Prostate gland (tissue), 2 donors: ENCODE data around the gene TMEM178A. TPM values are rescaled to one million over a fixed set of nuclear protein-coding genes. Genes with fewer than 3 reads are reported as not detected.

Experiments used
- DNase-seq: peaks from one replicate; pipeline ENCODE4 v3.0.0-alpha.2; 2019; ENCODE audit warnings: low spot score
- H3K27ac ChIP-seq, 2 donors: fragments of 200-600 bp; sonication (generic); 2 replicates each; pipeline ENCODE4 v1.5.1; 2017 to 2019
- H3K27me3 ChIP-seq: fragments of 200-600 bp; sonication (generic); replicated peaks from 2 replicates; pipeline ENCODE4 v1.5.1; 2019; ENCODE audit not compliant: insufficient read depth
- H3K36me3 ChIP-seq, 2 donors: fragments of 200-600 bp; sonication (generic); 1 replicate in 1 of 2; 2 replicates in 1 of 2; pipeline versions ENCODE4 v1.5.1 to v1.8.1; 2017 to 2019
- H3K4me1 ChIP-seq: fragments of 200-600 bp; sonication (generic); replicated peaks from 2 replicates; pipeline ENCODE4 v1.5.1; 2019
- H3K4me3 ChIP-seq, 2 donors: fragments of 200-600 bp; sonication (generic); 2 replicates each; pipeline ENCODE4 v1.5.1; 2017 to 2019
- H3K9me3 ChIP-seq: fragments of 200-600 bp; sonication (generic); 2 replicates; pipeline ENCODE4 v1.5.1; 2017
- POLR2A ChIP-seq: fragments of 450-650 bp; IDR thresholded peaks from one replicate; pipeline ENCODE4 v1.6.1; 2016; ENCODE audit warnings: antibody characterized with exemption, mild to moderate bottlenecking
- POLR2AphosphoS5 ChIP-seq: sonication (generic); formaldehyde crosslinking; IDR thresholded peaks from one replicate; pipeline ENCODE4 v1.6.1; 2017; ENCODE audit warnings: antibody characterized with exemption
- WGBS: methylation state at CpG from one replicate; pipeline ENCODE4 v1.1.5; 2018; 5-methylcytosine and 5-hydroxymethylcytosine counted together
- intact Hi-C: fragments of 100-400 bp; cut with DNase I; formaldehyde crosslinking; loops from one replicate; pipeline ENCODE4 v1.14.2; 2022
- total RNA-seq, 2 donors: library from RNA; depleted of rRNA; stranded (reverse); fragments of >200 nt; gene quantifications; one replicate each; pipeline ENCODE4 v1.1.0, GENCODE V29; 2016
- TF ChIP-seq, protein P1 (sequence below), 4 experiments: fragments of 200-600 bp in 2 of 4; fragments of 450-650 bp in 2 of 4; sonication (generic) in 2 of 4; IDR thresholded peaks; 1 replicate in 3 of 4; 2 replicates in 1 of 4; pipeline ENCODE4 v1.5.1; 2016 to 2019; ENCODE audit warnings: antibody characterized with exemption in 4 of 4, mild to moderate bottlenecking in 2 of 4, moderate library complexity in 2 of 4

TMEM178A gene
- total RNA-seq, 2 donors from 2014 or later = 2.6 to 6.9 TPM

DNA sequence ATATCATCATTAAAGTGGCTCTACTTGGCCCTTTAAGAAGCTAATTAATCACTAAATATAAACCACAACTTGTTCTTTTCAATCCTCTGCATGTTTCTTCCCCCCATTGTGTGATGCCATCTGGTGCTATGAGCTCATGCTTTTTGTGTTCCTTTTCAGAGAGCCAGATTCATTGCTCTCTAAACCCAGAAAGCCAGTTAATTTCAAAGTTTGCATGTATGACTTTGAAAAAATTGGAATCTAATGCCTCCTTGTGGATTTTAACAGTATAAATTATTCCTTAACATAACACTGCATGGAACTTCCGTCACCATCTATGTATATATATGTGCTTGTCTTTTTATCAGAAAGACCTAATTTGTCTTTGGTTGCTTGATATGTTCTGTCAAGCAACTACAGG, 31.1 kb downstream of the TMEM178A start:
- DNase-seq = no peak
- no peaks in the 10 kb centered on the region for H3K4me1 ChIP-seq
- TF ChIP-seq POLR2A (no peak), POLR2AphosphoS5 (no peak)
- TF ChIP-seq, protein P1, sequence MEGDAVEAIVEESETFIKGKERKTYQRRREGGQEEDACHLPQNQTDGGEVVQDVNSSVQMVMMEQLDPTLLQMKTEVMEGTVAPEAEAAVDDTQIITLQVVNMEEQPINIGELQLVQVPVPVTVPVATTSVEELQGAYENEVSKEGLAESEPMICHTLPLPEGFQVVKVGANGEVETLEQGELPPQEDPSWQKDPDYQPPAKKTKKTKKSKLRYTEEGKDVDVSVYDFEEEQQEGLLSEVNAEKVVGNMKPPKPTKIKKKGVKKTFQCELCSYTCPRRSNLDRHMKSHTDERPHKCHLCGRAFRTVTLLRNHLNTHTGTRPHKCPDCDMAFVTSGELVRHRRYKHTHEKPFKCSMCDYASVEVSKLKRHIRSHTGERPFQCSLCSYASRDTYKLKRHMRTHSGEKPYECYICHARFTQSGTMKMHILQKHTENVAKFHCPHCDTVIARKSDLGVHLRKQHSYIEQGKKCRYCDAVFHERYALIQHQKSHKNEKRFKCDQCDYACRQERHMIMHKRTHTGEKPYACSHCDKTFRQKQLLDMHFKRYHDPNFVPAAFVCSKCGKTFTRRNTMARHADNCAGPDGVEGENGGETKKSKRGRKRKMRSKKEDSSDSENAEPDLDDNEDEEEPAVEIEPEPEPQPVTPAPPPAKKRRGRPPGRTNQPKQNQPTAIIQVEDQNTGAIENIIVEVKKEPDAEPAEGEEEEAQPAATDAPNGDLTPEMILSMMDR (IDR thresholded peaks at IDR 0.05) = peak in 3 of 4 experiments; percentile 36 to 64 (median 54)
- H3K4me3 ChIP-seq = no peak overlapping the region
- no peaks in the 10 kb centered on the region for H3K36me3 ChIP-seq
- no peaks in the 10 kb centered on the region for H3K27me3 ChIP-seq
- no peaks in the 10 kb centered on the region for H3K9me3 ChIP-seq
- 26% methylated on average over 1 of the region's 1 CpG for WGBS
- intact Hi-C loops = loop anchor here (5.0 to 10.0 kb wide), 2 partner anchors 105 to 182 kb away; no protein-coding TSS in a partner anchor
- H3K27ac ChIP-seq = no peak overlapping the region

DNA sequence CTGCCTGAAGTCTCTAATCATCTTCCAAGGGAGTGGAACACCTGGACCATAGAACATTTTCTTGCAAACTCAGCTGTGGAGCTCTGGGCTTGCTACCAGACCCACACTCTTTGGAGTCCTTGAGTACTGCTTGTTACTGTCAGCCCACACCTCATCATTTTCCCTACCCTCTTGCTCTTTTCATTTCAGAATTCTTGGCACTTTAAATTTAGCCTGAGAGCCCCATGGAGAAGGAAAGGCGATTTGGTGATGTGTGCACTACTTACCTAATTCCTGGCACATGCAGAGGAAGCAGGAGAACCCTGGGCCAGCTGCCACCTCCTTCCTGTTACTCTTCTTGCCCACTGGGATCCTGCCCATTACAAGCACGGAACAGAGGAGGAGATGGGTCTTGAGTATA, 31.7 kb downstream of the TMEM178A start:
- Histone ChIP-seq H3K27me3 (no peaks in the 10 kb centered on the region), H3K36me3 (no peaks in the 10 kb centered on the region), H3K4me3 (no peak overlapping the region), H3K9me3 (no peaks in the 10 kb centered on the region), H3K27ac (no peak overlapping the region), H3K4me1 (no peaks in the 10 kb centered on the region)
- no peak for TF ChIP-seq POLR2A
- TF ChIP-seq, protein P1 (IDR thresholded peaks at IDR 0.05) = no peak
- TF ChIP-seq POLR2AphosphoS5 = no peak
- DNase-seq = no peak
- 19% methylated on average over 2 of the region's 2 CpGs for WGBS
- intact Hi-C loops = loop anchor here (5.0 to 10.0 kb wide), 2 partner anchors 105 to 183 kb away; no protein-coding TSS in a partner anchor

DNA sequence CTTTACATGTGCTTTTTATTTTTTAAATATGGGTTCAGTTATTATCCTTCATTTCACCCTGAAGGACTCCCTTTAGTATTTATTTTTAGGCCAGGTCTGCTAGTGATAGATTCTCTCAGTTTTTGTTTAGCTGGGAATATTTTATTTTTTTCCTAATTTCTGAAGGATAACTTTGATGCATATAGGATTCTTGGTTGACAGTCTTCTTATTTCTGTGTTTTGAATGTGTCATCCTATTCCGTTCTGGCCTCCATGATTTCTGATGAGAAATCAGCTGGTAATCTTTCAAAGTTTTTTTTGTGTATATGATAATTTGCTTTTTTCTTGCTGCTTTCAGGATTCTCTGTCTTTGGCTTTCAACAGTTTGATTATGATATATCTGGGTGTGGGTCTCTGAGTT, 35.4 kb downstream of the TMEM178A start:
- no peaks in the 10 kb centered on the region for H3K4me1 ChIP-seq
- H3K27me3 ChIP-seq = no peaks in the 10 kb centered on the region
- H3K4me3 ChIP-seq = no peak overlapping the region
- no peak overlapping the region for H3K27ac ChIP-seq
- no peak for TF ChIP-seq POLR2AphosphoS5
- no peak for TF ChIP-seq POLR2A
- H3K36me3 ChIP-seq = no peaks in the 10 kb centered on the region
- intact Hi-C loops = no loop called here
- no peak for DNase-seq
- WGBS = 97% methylated on average over 1 of the region's 1 CpG
- H3K9me3 ChIP-seq = no peaks in the 10 kb centered on the region

DNA sequence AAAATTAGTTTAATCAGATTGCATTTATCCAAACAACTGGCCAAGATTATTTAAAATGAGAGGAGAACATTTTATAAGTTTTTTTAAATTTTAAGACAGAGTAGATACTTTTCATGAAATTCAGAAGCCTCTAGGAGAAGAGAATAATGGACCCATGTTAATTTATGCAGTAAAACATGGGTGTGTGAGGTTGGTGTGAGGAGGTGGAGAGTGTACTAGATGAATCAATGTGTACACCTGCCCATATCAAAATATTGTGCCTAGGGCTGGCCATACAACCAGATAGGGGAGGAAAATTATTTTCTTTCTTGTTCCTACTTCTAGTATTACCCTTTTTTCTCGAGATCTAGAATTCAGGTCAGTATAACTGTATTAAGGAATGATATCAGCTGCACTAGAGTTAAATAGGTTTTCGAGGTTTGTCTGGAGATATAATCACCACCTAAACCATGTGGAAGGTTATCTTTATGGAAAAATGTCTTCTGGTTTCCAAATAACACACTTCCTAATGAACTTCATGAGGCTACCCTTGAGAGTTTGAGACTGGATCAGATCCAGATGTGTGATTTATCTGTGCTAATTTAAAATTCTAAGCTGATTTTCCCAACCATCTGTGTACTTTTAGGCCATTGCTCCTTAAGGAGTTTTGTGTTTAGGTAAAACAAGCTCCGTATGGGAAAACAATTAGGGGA, 37.6 kb downstream of the TMEM178A start:
- DNase-seq = no peak
- no peaks in the 10 kb centered on the region for H3K4me1 ChIP-seq

DNA sequence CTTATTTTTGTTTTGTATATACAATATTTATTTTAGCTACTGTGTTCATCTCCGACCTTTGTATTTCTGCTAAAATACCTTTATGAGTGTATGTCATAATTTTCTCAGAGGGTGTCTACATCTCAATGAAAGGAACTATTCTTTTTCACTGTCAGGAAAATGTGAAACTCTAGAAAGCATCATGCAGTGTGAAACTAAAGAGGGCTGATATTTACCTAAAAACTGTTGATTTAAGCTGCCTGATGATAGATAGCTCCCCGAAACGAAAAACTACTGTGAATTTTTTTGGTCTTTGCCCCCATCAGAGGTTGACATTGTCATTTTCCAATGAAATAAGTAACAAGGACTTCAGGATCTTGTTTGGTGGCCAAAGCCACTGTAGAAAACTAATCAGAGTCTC, 38.8 kb downstream of the TMEM178A start:
- no peak for DNase-seq
- H3K4me3 ChIP-seq = no peak overlapping the region
- H3K9me3 ChIP-seq = no peaks in the 10 kb centered on the region
- intact Hi-C loops = no loop called here
- H3K27ac ChIP-seq = no peak overlapping the region
- H3K4me1 ChIP-seq = no peaks in the 10 kb centered on the region
- H3K36me3 ChIP-seq = no peaks in the 10 kb centered on the region
- H3K27me3 ChIP-seq = no peaks in the 10 kb centered on the region
- TF ChIP-seq POLR2AphosphoS5 (no peak), POLR2A (no peak)
- TF ChIP-seq, protein P1 (IDR thresholded peaks at IDR 0.05) = no peak
- 58% methylated on average over 3 of the region's 3 CpGs for WGBS

More for the DNA sequence above, 37.6 kb downstream of the TMEM178A start:
- Histone ChIP-seq H3K36me3 (no peaks in the 10 kb centered on the region), H3K27me3 (no peaks in the 10 kb centered on the region), H3K4me3 (no peak overlapping the region), H3K9me3 (no peaks in the 10 kb centered on the region), H3K27ac (no peak overlapping the region)
- WGBS = 85% methylated on average over 3 of the region's 3 CpGs
- TF ChIP-seq POLR2AphosphoS5 (no peak), POLR2A (no peak)
- TF ChIP-seq, protein P1 (IDR thresholded peaks at IDR 0.05) = no peak
- intact Hi-C loops = no loop called here
